Fibroblast of mammary gland (primary cell): Measurements from ENCODE around the gene CPA1.

ENCODE experiments used
- DNase-seq: peaks from one replicate; pipeline ENCODE4 v3.0.0-alpha.2; 2010; ENCODE audit warnings: low read depth
- H3K4me3 ChIP-seq: 2 replicates; pipeline ENCODE4 v1.5.1; 2011; ENCODE audit warnings: low read depth, mild to moderate bottlenecking, low read length, moderate library complexity; ENCODE audit not compliant: control insufficient read depth
- CTCF ChIP-seq: conservative IDR thresholded peaks from 2 replicates; pipeline ENCODE4 v1.5.1; 2011; ENCODE audit warnings: low read depth, low read length, inconsistent platforms; ENCODE audit not compliant: control insufficient read depth, insufficient read depth

Gene CPA1

GRCh38 chr7:130410868-130411541 is 30.7 kb downstream of the CPA1 start:
- no peak overlapping the region for H3K4me3 ChIP-seq
- DNase-seq, result no peak
- TF ChIP-seq CTCF, result no peak

- no peak for TF ChIP-seq CTCF
- H3K4me3 ChIP-seq, result no peak overlapping the region
Measured at GRCh38 chr7:130413201-130413600, 32.9 kb downstream of the CPA1 start.

GRCh38 chr7:130415006-130415405 is 34.7 kb downstream of the CPA1 start:
- no peak overlapping the region for H3K4me3 ChIP-seq
- no peak for TF ChIP-seq CTCF
- no peak for DNase-seq

More at GRCh38 chr7:130413201-130413600, 32.9 kb downstream of the CPA1 start:
- DNase-seq, result no peak

- H3K4me3 ChIP-seq, result no peak overlapping the region
- no peak for TF ChIP-seq CTCF
- DNase-seq, result no peak
Measured at GRCh38 chr7:130417213-130417612, 36.9 kb downstream of the CPA1 start.

- no peak for DNase-seq
- H3K4me3 ChIP-seq, result no peak overlapping the region
- no peak for TF ChIP-seq CTCF
Measured at GRCh38 chr7:130418306-130418705, 38.0 kb downstream of the CPA1 start.

- DNase-seq, result no peak
- no peak for TF ChIP-seq CTCF
- H3K4me3 ChIP-seq, result no peak overlapping the region
Measured at GRCh38 chr7:130419658-130420057, 39.4 kb downstream of the CPA1 start.
